Stimulated activated memory B cell treated with anti-CD40 and anti-IgM and Interleukin-4, amounts not matched to agents 10 μg/mL and 1 μg/mL and 100 μg/mL, for 72 hours (primary cell): ENCODE measurements around the gene VSIG1.

Source experiments
- ATAC-seq: fragments of 150-1000 bp; cut with Tn5 transposase; 2 replicates; pipeline ENCODE4 v1.10.0; 2021
- H3K27ac Mint-ChIP-seq: one replicate; pipeline ENCODE4 v1.8.0; 2022; ENCODE audit warnings: mild to moderate bottlenecking, mixed read lengths
- H3K27me3 Mint-ChIP-seq: one replicate; pipeline ENCODE4 v1.8.0; 2022; ENCODE audit warnings: mixed read lengths
- H3K36me3 Mint-ChIP-seq: one replicate; pipeline ENCODE4 v1.8.0; 2022; ENCODE audit warnings: mixed read lengths
- H3K4me1 Mint-ChIP-seq: one replicate; pipeline ENCODE4 v1.8.0; 2022; ENCODE audit warnings: mixed read lengths
- H3K4me3 Mint-ChIP-seq: one replicate; pipeline ENCODE4 v1.8.0; 2022; ENCODE audit warnings: mild to moderate bottlenecking, moderate library complexity, mixed read lengths
- H3K9me3 Mint-ChIP-seq: one replicate; pipeline ENCODE4 v1.8.0; 2022; ENCODE audit warnings: mixed read lengths

VSIG1 gene

GRCh38 chrX:108044554-108045256, at the start of gene VSIG1:
Gene VSIG1, plus strand, starts transcription at chrX:108045065. Its CDS starts 66 bp downstream, at chrX:108045131.
- H3K27ac Mint-ChIP-seq: no peak within 1 kb of the TSS

DNA sequence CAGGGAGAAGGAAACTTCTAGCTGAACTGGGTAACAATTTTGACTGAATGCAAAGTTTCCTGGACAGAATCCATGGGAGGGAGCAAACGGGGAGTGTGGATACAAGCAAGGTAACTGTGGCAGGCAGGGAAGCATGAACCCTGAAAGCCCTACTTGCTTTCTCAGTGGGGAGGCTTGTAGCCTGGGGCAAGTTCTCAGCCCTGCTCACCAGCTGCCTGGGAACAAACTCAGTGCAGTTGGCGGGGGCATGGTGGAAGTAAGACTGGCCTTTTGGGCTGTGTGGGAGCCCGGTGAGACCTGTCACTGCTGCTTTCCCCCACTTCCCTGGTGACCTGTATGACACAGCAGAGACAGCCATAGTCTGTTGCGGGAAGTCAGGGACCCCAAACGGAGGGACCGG, 48.7 kb upstream of the VSIG1 start:
- no peak for ATAC-seq
- Mint-ChIP-seq H3K36me3 (peaks cover 5% of the 10 kb centered on the region), H3K4me1 (no peaks in the 10 kb centered on the region), H3K27ac (no peak overlapping the region), H3K4me3 (no peak overlapping the region), H3K27me3 (peaks cover 18% of the 10 kb centered on the region), H3K9me3 (peaks cover 2% of the 10 kb centered on the region)

More at GRCh38 chrX:108044554-108045256, at the start of gene VSIG1:
- no peaks in the 10 kb centered on the region for H3K36me3 Mint-ChIP-seq
- no peak for ATAC-seq
- no peaks in the 10 kb centered on the region for H3K27me3 Mint-ChIP-seq
- H3K9me3 Mint-ChIP-seq: no peaks in the 10 kb centered on the region
- H3K4me3 Mint-ChIP-seq: no peak within 1 kb of the TSS
- H3K4me1 Mint-ChIP-seq: no peaks in the 10 kb centered on the region

- H3K36me3 Mint-ChIP-seq: peaks cover 5% of the 10 kb centered on the region
- peaks cover 2% of the 10 kb centered on the region for H3K27me3 Mint-ChIP-seq
- H3K27ac Mint-ChIP-seq: no peak overlapping the region
- H3K9me3 Mint-ChIP-seq: no peaks in the 10 kb centered on the region
- ATAC-seq: no peak
- no peaks in the 10 kb centered on the region for H3K4me1 Mint-ChIP-seq
- H3K4me3 Mint-ChIP-seq: no peak overlapping the region
Observed at GRCh38 chrX:108000751-108001150, 44.1 kb upstream of the VSIG1 start.

- H3K36me3 Mint-ChIP-seq: peaks cover 5% of the 10 kb centered on the region
- H3K9me3 Mint-ChIP-seq: no peaks in the 10 kb centered on the region
- ATAC-seq: peak; percentile 66
- H3K27me3 Mint-ChIP-seq: no peaks in the 10 kb centered on the region
- no peaks in the 10 kb centered on the region for H3K4me1 Mint-ChIP-seq
- H3K27ac Mint-ChIP-seq: no peak overlapping the region
- H3K4me3 Mint-ChIP-seq: no peak overlapping the region
Observed at GRCh38 chrX:108001218-108001814, 43.5 kb upstream of the VSIG1 start.

DNA sequence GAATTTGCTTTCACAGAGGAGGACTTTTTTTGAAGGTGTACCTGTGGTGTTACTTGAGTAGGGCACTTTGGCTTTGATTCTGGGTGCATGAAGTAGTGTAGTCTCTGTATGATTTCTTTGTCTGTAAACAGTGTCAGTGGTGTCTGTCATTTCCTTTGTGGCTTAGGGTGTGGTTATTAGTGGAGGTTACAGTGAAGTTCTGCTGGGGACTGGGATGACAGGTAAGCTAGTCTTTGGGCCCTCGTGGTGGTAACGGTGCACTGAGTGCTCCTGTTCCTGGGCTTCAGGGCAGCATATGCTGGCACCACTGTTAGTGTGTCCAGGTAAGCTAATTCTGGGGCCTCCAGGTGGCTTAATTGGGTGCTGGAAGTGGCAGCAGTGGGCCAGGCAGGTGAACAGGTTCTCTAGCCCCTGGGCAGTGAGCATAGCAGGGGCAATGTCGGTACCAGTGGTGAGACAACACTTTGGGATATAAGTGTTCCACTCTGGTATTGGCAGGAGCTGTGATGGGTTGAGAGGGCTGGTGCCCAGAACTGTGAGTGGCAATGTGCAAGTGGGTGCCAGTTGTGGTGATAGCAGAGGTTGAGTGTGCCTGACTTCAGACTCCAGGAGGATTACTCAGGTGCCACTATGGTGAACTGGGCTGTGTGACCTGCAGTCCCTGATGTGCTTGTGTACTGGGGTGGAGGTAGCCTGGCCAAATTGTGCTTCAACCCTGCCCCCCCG, 26.0 kb upstream of the VSIG1 start:
- H3K4me1 Mint-ChIP-seq: peaks cover 35% of the 10 kb centered on the region
- H3K27ac Mint-ChIP-seq: peak overlapping the region; percentile 78
- ATAC-seq: peak; percentile 86
- H3K36me3 Mint-ChIP-seq: no peaks in the 10 kb centered on the region
- no peaks in the 10 kb centered on the region for H3K27me3 Mint-ChIP-seq
- peaks cover 6% of the 10 kb centered on the region for H3K9me3 Mint-ChIP-seq
- H3K4me3 Mint-ChIP-seq: peak overlapping the region; percentile 76

DNA sequence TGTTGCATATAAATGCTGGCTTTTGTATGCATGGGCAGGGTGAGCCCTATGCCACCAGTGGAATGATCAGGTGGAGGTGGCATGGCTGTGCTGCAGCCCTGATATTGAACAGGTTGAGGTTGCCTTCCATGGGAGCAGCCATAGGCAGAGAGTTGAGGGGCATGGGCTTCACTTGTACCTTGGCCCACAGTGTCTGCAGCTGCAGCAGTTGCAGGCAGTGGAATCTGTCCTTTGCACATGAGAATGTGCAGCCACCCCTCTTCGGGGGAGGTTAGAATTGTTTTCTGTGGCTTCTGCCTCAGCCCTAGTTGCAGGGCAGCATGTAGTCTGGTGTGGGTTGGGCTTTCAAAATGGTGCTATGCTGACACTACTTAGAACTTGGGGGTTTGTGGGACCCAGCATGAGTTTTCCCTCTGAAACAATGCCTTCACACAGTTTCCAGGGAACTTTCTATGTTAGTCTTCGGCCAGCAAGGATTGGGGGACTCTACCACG, 25.4 kb upstream of the VSIG1 start:
- peak; percentile 12 for ATAC-seq
- H3K4me3 Mint-ChIP-seq: peak overlapping the region; percentile 76
- H3K9me3 Mint-ChIP-seq: peaks cover under 1% of the 10 kb centered on the region
- H3K4me1 Mint-ChIP-seq: peaks cover 38% of the 10 kb centered on the region
- H3K36me3 Mint-ChIP-seq: no peaks in the 10 kb centered on the region
- H3K27me3 Mint-ChIP-seq: no peaks in the 10 kb centered on the region
- peak overlapping the region; percentile 78 for H3K27ac Mint-ChIP-seq

- Mint-ChIP-seq H3K27ac (peak overlapping the region; percentile 78), H3K9me3 (no peaks in the 10 kb centered on the region), H3K27me3 (no peaks in the 10 kb centered on the region), H3K36me3 (no peaks in the 10 kb centered on the region), H3K4me1 (peaks cover 38% of the 10 kb centered on the region), H3K4me3 (peak overlapping the region; percentile 62)
- no peak for ATAC-seq
Observed at GRCh38 chrX:108020631-108021030, 24.2 kb upstream of the VSIG1 start.

DNA sequence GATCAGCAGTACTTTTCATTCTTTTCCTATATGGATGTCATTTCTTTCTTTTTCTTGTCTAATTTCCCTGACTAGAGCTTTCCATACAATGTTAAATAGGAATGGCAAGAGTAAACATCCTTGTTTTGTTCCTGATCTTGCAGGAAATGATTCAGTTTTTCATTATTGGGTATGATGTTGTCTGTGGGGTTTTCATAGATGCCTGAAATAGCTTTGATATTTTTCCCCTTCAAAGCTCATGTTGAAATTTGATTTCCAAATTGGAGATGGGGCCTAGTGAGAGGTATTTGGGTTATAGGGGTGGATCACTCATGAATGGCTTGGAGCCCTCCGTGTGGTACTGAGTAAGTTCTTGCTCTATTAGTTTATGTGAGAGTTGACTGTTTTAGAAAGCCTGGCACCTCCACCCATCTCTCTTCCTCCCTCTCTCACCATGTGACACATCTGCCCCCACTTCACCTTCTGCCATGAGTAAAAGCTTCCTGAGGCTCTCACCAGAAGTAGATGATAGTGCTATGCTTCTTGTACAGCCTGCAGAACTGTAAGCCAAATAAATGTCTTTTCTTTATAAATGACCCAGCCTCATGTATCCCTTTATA, 22.3 kb upstream of the VSIG1 start:
- H3K36me3 Mint-ChIP-seq: no peaks in the 10 kb centered on the region
- ATAC-seq: no peak
- no peak overlapping the region for H3K4me3 Mint-ChIP-seq
- H3K27ac Mint-ChIP-seq: no peak overlapping the region
- H3K9me3 Mint-ChIP-seq: no peaks in the 10 kb centered on the region
- no peaks in the 10 kb centered on the region for H3K27me3 Mint-ChIP-seq
- H3K4me1 Mint-ChIP-seq: peaks cover 38% of the 10 kb centered on the region

DNA sequence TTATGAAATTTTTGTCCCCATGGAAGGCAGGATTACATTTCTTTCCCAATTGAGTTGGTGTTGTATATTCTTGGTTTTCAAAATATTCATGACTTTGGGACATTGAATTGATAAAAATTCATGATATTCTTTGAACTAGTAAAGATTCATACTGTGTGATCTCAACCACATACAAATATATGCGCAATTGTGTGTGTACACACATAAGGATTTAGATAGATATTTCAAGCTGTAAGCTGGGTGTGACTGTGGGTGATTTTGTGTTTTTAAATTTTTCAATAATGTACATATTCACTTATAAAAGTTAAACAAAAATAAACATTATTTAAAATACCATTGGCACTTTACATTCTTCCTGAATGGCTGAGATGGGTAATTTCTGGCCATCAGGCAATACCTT, 19.5 kb upstream of the VSIG1 start:
- peaks cover 38% of the 10 kb centered on the region for H3K4me1 Mint-ChIP-seq

DNA sequence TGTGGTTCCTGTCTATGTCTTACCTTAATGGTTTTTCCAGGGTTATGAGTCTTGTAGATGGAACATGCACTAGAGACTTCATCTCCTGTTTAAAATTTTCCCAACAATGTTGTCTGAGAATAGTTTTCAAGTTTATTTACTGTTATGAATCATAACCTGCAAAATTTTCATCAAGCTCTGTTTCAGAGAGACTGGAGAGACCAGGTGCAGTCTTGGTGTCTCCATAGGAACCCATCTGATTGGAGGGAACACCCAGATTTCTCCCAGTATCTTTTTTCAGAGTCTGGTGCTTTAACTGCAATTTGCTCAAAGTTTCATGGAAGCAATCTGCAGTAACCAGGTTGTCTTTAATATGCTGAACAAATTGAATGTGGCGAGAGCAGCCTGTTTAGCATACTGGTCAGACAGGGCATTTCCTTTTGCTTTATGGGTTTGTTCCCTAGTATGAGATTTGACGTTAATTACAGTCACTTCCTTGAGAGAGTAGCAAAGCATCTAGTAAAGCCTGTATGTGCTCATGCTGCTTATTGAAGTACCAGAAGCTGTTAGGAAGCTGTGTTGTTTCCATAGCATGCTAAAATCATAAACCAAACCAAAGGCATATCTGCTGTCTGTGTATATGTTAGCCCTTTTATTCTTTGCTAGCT, 18.8 kb upstream of the VSIG1 start:
- Mint-ChIP-seq H3K9me3 (no peaks in the 10 kb centered on the region), H3K27me3 (no peaks in the 10 kb centered on the region), H3K27ac (peak overlapping the region; percentile 69), H3K36me3 (no peaks in the 10 kb centered on the region), H3K4me3 (peak overlapping the region; percentile 36), H3K4me1 (peaks cover 35% of the 10 kb centered on the region)
- ATAC-seq: peak; percentile 70

More for the DNA sequence above, 19.5 kb upstream of the VSIG1 start:
- no peaks in the 10 kb centered on the region for H3K27me3 Mint-ChIP-seq
- H3K9me3 Mint-ChIP-seq: no peaks in the 10 kb centered on the region
- no peak overlapping the region for H3K27ac Mint-ChIP-seq
- ATAC-seq: no peak
- no peak overlapping the region for H3K4me3 Mint-ChIP-seq
- no peaks in the 10 kb centered on the region for H3K36me3 Mint-ChIP-seq

- Mint-ChIP-seq H3K27ac (no peak overlapping the region), H3K36me3 (no peaks in the 10 kb centered on the region), H3K4me1 (peaks cover 23% of the 10 kb centered on the region), H3K9me3 (no peaks in the 10 kb centered on the region), H3K4me3 (no peak overlapping the region), H3K27me3 (no peaks in the 10 kb centered on the region)
- no peak for ATAC-seq
Observed at GRCh38 chrX:108028854-108029253, 16.0 kb upstream of the VSIG1 start.

- Mint-ChIP-seq H3K9me3 (no peaks in the 10 kb centered on the region), H3K27me3 (no peaks in the 10 kb centered on the region), H3K4me3 (no peak overlapping the region), H3K27ac (peak overlapping the region; percentile 69), H3K36me3 (no peaks in the 10 kb centered on the region), H3K4me1 (peaks cover 20% of the 10 kb centered on the region)
- ATAC-seq: no peak
Observed at GRCh38 chrX:108029928-108030711, 14.7 kb upstream of the VSIG1 start.

DNA sequence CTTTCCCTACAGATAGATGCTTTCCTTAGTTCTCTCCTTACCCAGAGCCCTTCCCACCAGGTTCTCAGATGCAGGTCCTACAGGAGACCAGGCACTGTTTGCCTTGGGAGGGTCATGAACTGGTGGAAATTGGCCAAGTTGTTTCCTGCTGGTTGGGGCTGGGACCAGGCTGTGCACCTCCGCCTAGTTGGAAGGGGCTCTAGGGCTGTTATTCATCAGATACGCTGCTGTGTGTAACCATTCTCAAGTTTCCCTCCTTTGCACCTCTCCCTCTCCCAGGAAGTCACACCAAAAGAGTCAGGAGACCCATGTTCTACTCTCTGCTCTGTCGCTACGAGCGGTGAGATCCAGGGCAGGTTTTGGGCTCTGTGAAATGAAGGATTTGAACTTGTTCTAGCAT, 11.9 kb upstream of the VSIG1 start:
- no peaks in the 10 kb centered on the region for H3K27me3 Mint-ChIP-seq
- no peak overlapping the region for H3K4me3 Mint-ChIP-seq
- H3K27ac Mint-ChIP-seq: no peak overlapping the region
- H3K9me3 Mint-ChIP-seq: no peaks in the 10 kb centered on the region
- ATAC-seq: no peak
- no peaks in the 10 kb centered on the region for H3K36me3 Mint-ChIP-seq
- H3K4me1 Mint-ChIP-seq: peaks cover 20% of the 10 kb centered on the region

GRCh38 chrX:108033890-108034289, 11.0 kb upstream of the VSIG1 start:
- Mint-ChIP-seq H3K27me3 (no peaks in the 10 kb centered on the region), H3K27ac (no peak overlapping the region), H3K4me1 (peaks cover 13% of the 10 kb centered on the region), H3K9me3 (no peaks in the 10 kb centered on the region), H3K4me3 (no peak overlapping the region), H3K36me3 (no peaks in the 10 kb centered on the region)
- no peak for ATAC-seq
